Amygdala (tissue), 56 donors: ENCODE results near the gene COLGALT1.
"Not testable (repeated sequence)": the region's sequence is repeated elsewhere in the genome, so short reads cannot be mapped to it uniquely, and the experiment has no call there.

Source experiments
- DNase-seq, 56 donors: peaks; one replicate each; lab custom pipeline; 2025; lab: John Stamatoyannopoulos, UW

The COLGALT1 gene

DNA sequence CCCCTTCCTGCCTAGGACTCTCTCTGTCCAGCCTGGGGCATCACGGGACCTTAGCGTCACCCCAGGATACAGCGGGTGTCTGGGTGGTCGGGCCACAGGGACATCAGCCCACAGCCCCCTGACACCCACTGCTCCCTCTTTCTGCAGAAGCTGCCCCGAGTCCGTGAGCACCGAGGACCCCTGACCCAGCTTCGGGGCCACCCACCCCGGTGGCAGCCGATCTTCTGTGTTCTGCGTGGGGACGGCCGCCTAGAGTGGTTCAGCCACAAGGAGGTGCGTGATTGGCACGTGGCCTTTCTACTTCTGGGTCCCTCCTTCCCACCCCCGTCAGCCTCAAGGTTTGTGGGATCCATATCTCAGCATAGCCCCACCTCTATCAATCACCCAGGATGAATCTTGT lies 23.3 kb upstream of the COLGALT1 start:
- DNase-seq, result no peak

DNA sequence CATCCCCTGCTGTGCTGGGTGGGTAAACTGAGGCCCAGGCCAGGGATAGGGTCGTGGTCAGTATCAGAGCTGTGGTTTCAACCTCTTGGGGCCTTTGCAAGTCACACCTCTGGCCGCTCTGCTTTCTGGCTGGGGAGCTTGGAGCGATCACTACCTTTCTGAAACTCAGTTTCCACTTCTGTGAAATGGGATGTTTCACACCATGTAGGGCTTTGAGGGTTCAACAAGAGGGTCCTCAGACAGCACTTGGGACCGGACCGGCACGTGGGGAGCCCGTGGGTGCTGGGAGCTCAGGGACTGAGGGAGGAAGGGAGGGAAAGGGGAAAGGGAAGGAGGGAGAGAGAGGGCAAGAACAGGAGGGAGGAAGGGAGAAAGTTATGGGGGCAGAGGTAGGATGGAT lies 22.9 kb upstream of the COLGALT1 start:
- no peak for DNase-seq

DNA sequence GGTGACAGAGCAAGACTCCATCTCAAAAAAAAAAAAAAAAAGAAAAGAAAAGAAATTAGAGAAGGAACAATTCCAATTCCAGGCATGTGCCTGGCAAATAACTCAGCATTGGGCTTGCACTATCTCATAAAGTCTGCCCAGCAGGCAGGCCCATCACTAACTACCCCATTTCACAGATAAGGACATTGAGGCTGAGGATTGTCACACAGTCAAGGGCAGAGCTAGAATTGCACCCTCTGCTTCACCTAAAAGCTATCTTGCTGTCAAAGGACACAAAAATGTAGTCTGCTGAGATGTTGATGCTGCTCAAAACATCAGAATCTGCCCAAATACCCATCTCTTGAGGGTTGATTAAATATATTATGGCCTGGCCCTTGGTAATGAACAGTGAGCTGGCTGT lies 20.7 kb upstream of the COLGALT1 start:
- no peak for DNase-seq

DNA sequence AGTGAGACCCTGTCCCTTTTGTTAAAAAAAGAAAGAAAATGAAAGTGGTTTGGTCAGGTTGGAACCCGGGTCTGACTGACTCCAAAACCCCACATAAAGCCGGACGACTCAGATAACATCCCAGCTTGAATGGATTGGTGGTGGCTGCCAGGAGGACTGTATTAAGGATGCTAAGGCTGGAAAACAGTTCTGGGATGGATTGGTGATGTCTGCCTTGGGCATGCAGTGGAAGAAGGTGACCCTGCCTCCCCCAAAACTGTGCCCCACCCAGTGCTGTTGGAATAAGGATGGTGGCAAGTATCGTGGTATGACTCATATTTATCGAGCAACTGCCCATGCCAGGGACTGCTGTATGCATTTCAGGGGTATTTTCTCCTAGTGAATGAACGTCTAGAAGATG lies 18.5 kb upstream of the COLGALT1 start:
- no peak for DNase-seq

DNA sequence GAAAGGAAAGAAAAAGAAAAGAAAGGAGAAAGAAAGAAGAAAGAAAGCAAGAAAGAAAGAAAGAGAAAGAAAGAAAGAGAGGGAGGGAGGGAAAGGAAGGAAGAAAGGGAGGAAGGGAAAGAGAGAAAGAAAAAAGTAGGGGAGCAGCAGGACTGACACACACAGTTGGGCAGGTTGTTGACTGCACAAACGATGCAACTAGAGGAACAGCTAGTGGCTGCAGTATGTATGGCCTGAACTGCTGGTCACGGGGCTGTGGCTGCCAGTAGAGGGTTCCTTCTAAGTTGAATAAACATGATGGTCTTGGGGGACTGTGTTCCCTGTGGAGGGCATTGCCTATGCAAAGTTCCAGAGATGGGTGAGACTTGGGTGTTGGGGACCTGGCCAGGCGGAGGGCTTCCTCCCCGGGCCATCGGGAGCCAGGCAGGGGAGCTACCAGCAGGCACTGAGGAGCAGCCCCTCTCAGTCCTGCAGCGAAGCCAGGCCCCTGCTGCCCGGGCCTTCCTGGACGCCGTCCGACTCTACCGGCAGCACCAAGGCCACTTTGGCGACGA lies 16.7 kb upstream of the COLGALT1 start:
- DNase-seq, result no peak

DNA sequence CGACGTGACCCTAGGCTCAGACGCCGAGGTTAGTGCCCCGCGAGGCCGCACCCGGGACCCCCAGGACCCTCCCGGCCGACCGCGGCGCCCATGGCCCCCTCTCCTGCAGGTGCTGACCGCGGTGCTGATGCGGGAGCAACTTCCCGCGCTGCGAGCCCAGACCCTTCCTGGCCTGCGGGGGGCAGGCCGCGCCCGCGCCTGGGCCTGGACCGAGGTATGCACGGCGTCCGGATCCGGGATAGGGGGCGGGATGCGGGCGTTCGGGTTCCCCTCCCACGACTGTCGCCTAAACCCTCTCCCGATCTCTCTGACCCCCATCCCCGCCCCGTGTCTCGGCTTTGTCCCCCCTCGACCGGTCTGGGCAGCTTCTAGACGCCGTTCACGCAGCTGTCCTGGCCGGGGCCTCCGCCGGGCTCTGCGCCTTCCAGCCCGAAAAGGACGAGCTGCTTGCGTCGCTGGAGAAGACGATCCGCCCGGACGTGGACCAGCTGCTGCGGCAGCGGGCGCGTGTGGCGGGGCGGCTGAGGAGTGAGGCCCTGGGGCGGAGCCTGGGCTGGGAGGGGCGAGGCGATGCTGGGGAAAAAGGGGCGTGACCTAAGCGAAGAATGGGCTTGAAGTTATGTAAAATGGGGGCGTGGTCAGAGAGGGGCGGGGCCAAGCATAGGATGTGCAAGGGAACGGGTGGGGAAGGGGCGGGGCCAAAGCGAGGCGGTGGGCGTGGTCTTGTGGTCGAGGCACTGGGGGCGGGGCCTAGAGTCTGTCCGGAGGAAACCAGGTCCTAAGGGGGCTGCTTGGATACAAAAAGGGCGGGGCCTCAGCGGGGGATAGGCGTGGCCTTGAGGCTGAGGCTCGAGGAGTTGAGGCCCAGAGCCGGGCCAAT lies 16.0 kb upstream of the COLGALT1 start:
- peak in 51 of 56 donors; percentile 4 to 98 (median 71) for DNase-seq

GRCh38 chr19:17540174-17540573 lies 15.3 kb upstream of the COLGALT1 start:
- DNase-seq, result no peak

DNA sequence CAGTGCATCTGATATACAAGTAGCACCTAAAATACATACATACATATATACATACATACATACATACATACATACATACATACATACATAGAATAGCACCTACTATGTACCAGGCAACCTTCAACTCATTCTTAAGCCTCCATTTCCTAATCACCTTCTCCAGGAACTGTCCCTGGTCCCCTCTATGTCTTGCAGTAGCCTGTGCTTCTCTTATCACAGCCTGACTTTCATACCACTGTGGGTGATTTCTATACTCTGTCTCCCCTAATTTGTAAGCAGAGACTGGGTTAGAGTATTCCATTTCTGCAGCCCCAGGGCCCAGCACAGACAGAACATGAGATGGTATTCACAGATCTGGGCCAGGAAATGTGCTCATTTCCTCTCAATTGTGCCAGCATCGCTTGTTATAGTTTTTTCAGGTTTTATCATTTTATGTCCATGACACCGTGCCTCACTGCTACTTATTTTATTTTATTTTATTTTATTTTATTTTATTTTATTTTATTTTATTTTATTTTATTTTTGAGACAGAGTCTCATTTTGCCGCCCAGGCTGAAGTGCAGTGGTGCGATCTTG lies 14.2 kb upstream of the COLGALT1 start:
- DNase-seq, result no peak

GRCh38 chr19:17542042-17542441 lies 13.4 kb upstream of the COLGALT1 start:
- DNase-seq, result no peak

- no peak for DNase-seq
Measured at GRCh38 chr19:17542793-17543582, 12.5 kb upstream of the COLGALT1 start.

DNA sequence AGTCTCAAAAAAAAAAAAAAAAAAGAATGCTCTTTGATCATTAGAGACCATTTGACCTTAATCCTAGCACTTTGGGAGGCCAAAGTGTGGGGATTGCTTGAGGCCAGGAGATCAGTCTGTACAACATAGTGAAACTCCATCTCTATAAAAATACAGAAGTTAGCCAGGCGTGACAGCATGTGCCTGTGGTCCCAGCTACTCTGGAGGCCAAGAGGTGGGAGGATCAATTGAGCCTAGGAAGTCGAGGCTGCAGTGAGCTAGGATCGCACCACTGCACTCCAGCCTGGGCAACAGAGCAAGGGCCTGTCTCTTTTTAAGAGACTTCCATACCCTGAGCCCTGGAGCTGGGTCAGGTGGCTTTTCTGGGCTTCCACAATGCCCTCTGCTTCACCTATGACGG lies 11.5 kb upstream of the COLGALT1 start:
- no peak for DNase-seq

- DNase-seq, result no peak
Measured at GRCh38 chr19:17544418-17544817, 11.0 kb upstream of the COLGALT1 start.

DNA sequence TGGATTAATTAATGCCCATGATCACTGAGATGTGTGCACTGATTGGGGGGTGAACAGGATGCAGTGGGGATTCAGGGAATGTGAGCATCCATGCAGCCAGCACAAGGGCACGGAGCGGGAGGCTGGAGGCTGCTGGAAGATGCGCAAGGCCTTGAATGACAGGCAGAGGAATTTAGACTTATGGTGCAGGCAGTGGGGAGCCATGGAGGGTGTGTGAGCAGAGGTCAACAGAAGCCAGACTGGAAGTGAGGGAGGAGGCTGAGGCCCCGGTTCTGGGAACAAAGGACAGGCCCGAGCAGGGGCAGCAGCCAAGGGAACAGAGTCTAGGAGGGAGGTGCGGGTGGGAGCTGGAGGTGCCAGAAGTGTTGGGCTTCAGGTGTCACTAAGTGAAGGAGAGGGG lies 7.3 kb upstream of the COLGALT1 start:
- no peak for DNase-seq

DNA sequence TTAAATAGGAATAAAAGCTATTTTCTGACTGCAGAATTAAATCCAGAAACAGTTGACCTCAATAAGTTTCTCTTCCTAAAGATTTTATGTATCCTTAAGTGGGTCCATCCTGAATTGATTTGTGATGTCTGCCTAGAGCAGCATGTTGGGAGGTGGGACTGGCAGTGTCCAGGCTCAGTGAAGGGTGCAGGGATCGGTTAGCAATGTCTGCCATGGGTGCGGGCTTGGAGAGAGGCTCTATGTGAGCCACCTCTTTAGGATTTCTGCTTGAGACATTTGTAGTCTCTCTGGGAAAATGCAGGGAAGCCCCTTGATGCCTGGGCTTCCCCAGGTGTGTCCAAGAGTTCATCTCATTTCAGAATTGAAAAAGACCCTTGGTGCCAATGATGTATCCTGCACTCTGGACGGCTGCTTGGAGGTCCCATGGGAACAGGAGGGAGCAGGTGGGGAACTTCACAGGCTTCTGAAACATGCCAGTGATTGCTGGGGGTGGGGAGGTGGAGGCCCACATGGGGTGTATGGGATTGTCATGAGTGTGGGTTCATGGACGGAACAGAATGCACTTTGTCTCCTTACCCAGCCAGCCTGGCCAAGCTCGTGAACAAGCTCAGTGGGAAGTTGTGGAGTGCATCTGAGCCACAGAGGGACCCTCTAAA lies 6.2 kb upstream of the COLGALT1 start:
- no peak for DNase-seq

DNA sequence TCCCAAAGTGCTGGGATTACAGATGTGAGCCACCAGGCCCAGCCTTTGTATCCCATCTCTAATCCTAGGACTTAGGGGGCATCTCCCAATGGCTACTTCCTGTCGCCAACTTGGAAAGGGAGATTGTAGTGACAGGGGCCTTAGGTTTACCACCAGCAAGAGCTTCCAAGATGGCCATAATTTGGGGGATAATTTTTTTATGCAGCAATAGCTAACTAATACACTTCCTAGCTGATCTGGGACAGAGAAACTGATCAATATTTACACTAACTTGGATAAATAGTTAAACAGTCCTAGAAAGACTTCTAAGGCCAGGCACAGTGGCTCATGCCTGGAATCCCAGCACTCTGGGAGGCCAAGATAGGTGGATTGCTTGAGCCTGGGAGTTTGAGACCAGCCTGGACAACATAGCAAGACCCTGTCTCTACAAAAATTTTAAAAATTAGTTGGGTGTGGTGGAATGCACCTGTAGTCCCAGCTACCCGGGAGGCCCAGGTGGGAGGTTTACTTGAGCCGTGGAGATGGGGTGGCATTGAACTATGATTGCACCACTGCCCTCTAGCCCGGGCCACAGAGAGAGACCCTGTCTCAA lies 5.3 kb upstream of the COLGALT1 start:
- DNase-seq, result no peak

DNA sequence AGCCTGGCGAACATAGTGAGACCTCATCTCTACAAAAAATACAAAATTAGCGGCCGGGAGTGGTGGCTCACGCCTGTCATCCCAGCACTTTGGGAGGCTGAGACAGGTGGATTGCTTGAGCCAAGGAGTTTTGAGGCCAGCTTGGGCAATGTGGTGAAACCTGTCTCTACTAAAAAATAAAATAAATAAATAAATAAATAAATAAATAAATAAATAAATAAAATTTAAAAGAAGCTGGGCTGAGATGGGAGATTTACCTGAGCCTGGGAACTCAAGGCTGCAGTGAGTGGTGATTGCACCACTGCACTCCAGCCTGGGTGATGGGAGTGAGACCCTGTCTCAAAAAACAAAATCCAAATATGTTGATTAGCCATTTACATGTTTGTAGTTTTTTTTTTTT lies 2.7 kb upstream of the COLGALT1 start:
- DNase-seq, result not testable (repeated sequence)

GRCh38 chr19:17553256-17553655 lies 2.2 kb upstream of the COLGALT1 start:
- DNase-seq, result peak in 17 of 56 donors; percentile 2 to 38 (median 8)

DNA sequence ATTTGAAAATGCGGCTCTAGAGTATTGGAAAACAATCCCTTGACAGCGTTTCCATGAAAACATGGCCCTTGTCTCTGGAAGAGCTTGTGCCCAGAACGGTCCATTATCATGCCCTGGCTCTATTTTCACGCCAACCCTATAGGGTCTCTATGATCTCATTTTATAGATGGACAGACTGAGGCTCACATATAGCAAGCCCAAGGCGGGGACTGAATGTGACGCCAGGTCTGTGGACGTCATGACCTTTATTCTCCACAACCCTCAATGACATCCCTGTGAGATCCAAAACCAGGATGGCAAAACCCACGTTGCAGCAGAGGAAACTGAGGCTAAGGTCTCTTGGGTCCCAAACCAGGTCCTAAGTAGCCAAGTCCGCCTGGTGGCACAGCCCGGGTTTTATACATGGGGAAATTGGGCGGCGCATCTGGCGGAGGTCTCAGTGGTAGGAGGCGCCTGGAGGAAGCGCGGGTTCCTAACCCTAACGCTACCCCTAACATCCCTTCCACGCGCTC lies 425 bp upstream of the COLGALT1 start:
- DNase-seq, result no peak

GRCh38 chr19:17555929-17556813 lies 722 bp downstream of the COLGALT1 start:
- peak in 40 of 56 donors; percentile 11 to 74 (median 50) for DNase-seq
